DMS 273 treated with DMSO at 0.1 percent for 48 hours (cell line): ENCODE results near the gene PRLR.
"Not testable (repeated sequence)": the region's sequence is repeated elsewhere in the genome, so short reads cannot be mapped to it uniquely, and the experiment has no call there.

Experiments used
- DNase-seq: peaks from one replicate; lab custom pipeline; 2025; lab: John Stamatoyannopoulos, UW

PRLR gene

GRCh38 chr5:35195472-35195852 lies 34.8 kb downstream of the PRLR start:
- DNase-seq: no peak

- no peak for DNase-seq
Measured at GRCh38 chr5:35194635-35195471, 35.4 kb downstream of the PRLR start.

- no peak for DNase-seq
Measured at GRCh38 chr5:35192506-35192905, 37.8 kb downstream of the PRLR start.

DNA sequence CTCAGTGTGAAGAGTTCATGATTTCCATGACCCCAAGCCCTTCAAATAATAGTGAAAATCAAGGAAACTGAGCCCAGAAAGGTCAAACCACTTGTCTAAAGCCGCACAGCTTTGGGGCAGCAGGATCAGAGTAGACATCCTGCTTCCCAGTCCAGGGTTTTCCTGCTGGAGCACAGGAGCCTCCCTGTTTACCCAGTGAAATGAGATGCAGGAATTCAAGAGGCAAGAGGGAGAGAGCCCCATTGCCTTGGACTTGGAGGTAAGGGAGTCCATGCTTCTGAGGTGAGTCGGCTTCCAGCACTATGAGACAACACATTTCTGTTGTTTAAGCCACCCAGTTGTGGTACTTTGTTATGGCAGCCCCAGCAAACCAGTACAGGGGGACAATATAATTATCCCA lies 40.5 kb downstream of the PRLR start:
- DNase-seq: not testable (repeated sequence)

DNA sequence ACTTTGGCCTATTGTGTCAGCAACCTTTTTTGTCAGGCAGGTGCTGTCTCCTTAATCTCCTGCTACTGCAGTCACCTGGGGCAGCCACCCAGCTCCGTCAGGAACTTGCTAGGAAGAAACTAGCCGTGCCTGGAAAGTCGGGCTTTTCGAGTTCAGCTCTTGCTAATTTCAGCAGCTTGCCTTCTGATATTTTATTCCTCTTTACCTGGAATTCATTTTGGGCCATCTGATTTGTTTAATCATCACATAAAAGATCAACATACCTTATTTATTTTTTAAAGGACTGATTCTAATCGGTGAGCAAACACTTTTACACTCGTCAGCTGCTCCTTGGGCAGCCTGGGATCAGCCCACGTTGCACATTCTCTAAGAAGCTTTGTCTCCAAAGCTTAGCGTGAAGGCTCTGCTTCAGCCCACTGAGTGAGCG lies 42.2 kb downstream of the PRLR start:
- no peak for DNase-seq

DNA sequence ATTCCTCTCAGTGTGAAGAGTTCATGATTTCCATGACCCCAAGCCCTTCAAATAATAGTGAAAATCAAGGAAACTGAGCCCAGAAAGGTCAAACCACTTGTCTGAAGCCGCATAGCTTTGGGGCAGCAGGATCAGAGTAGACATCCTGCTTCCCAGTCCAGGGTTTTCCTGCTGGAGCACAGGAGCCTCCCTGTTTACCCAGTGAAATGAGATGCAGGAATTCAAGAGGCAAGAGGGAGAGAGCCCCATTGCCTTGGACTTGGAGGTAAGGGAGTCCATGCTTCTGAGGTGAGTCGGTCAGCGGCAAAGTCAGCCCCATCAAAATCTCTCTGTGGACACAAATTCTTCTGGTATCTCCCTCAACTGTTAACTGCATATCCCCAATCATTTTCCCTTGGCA lies 42.7 kb downstream of the PRLR start:
- not testable (repeated sequence) for DNase-seq

DNA sequence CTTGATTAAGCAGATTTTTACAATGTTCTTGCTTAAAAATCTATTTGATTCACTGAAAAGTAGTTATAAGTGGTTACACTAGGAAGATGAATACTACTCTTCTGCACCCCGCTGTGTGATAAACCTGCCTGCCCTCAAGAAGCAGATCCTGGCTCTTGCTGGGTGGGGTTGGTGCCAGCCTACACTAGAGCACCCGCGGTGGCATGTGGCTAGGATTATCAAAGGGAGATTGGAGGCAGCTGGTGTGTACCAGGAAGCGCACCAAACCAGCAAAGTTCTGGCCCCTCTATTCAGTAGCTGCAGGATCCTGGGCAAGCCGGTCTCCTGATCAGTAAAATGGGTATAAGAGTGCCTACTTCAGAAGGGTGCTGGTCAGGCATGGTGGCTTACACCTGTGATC lies 43.5 kb downstream of the PRLR start:
- no peak for DNase-seq

- DNase-seq: no peak
Measured at GRCh38 chr5:35185518-35185917, 44.8 kb downstream of the PRLR start.

DNA sequence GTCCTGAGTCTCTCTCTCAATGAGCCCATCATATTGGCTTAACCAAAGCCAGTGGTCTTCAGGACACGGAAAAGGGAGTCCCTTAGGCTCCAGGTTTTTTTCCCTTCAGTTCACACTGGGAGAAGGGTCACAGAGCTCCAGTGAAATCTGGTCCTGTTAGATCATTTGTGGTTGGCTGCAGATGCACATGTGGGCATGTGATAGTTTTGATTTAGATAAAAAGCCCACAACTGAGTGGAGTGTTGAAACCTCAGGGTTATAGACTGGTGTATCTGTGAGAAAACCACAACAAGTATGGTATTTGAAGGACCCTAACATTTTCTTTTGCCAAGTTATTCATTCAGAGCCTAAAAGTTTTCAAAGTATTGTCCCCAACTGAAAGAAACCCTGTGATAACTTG lies 46.7 kb downstream of the PRLR start:
- no peak for DNase-seq

- DNase-seq: no peak
Measured at GRCh38 chr5:35182910-35183535, 47.3 kb downstream of the PRLR start.

DNA sequence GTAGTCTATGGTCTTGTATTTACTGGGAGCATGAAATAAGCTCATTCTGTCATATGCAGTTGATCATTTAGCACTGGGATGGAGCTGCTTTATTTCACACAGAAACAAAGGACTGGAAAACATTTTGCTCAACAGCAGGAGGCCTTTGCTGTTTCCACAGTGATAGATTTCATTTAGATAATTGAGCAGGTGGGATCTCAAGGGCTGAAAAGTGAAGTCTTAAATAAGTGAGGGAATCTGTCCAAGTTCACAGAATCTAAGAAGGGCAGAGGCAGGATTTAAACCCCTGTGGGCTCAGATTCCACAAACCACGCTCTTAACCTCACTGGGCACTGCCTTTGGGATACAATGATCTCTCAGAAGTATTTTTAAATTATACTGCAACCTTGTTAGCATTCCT lies 47.8 kb downstream of the PRLR start:
- no peak for DNase-seq

GRCh38 chr5:35180046-35180445 lies 50.2 kb downstream of the PRLR start:
- no peak for DNase-seq

DNA sequence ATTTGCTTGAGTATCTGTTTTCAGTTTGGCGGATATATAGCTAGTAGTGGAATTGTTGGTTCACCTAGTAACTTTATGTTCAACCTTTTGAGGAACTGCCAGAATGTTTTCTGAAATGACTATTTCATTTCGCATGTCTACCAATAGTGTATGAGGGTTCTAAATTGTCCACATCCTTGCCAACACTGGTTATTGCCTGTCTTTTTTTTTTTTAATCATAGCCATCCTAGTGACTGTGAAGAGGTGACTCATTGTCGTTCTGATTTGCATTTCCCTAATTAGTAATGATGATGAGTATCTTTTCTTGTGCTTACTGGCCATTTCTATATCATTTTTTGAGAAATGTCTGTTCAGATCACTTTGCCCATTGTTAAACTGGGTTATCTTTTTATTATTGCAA lies 52.5 kb downstream of the PRLR start:
- no peak for DNase-seq

DNA sequence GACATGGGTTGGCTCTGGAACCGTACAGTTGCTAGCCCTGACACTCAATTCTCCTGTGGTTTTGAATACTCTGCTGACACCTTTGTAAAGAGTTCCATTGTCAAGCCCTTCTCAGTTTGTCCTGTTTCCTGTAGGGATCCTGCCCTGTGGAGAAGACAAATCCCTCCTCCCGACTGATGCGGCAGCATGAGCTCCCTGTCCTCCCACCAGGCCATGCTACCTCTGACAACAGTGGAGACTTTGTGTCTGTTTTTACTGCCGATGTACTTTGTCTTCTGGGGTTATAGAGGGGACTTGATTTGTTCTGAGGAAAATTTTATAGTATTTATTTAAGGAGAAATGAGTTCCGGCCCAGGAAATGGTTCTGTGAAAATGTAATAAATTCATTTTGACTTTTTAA lies 57.8 kb downstream of the PRLR start:
- DNase-seq: no peak

DNA sequence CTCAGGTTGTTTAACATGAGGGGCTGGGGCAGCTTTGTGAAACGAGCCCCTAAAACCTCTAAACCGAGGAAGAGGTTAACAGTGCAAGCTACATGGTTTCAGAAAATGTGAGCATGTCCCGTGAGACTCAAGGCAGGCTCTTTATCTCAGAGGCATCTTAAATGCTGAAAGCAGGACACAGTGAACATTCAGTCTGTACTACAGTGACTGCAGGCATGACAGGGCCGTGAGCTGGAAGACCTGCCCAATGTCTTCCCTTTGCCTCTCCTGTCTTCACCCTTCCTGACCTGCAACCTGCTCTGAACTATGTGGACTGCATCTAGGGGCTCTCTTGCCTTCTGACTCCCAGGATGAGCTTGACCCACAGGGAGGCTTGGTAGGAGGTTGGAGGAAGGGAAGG lies 58.3 kb downstream of the PRLR start:
- no peak for DNase-seq

- no peak for DNase-seq
Measured at GRCh38 chr5:35171078-35171477, 59.2 kb downstream of the PRLR start.

- DNase-seq: no peak
Measured at GRCh38 chr5:35166043-35166442, 64.2 kb downstream of the PRLR start.

DNA sequence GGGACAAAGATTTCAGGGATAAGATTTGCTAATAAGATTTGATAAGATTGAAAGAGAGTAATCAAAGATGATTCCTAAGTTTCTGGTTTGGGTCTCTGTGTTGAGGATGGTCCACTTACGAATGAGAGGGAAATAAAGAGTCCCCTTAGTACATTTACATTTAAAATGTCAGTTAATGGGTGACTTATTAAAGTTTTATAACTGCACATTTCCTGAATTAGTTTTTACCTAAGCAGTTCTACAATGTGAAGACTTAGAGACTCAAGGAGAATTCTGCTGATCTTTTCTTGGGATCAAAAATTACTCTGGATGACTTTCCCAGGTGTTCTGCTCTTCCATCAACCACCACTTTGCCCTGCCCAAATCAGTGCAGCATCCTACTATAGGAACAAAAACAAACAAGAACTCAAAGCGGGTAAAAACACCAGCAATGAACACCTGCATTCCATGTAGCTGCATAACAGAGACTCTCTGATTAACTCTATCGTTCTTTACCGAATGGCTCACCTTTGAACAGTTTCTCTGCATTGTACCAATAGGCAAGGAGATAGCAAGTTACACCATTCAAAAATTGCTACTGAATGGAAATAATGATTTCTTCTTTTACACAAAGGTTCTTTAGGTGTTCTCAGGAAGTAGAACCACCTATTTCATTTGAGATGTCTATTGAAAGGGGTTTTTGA lies 65.3 kb downstream of the PRLR start:
- no peak for DNase-seq

GRCh38 chr5:35163710-35164033 lies 66.6 kb downstream of the PRLR start:
- DNase-seq: no peak

DNA sequence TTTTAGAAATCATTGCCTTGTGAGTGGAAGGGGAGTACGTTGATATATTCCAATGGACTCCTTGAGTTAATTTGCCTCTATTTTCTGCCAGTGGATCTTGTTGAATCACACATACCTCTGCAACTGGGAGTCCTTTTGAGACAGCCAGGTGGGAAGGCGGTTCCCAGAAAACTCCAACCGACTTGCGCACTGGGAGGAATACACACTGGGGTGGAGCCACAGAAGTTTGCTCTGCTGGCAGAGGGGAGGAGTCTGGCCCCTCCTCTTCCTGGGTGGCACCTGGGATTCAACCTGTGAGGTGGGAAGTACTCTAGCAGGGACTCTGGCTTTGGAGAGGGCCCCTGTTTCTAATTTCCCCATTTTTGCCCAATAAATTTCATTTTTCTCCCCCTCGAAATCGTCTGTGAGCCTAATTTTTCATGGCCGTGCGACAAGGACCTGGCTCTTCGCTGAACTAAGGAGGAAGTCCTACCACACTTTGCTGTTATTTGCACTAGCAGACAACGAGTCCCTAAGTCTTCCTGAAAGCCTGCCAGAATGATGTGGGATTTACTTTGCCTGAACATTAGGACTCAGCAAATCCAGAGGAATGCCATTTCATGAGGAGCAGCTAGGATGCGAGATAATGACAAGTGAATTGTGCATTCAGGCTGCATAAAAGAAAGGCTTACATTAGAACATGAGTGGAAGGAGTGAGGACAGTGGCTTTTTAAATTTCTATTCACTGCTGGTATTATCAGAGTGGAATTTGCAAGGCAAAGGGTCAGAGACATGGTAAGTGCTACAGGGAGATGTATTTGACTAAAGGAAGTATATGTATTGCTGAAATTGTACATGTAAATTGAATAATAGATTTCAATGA lies 67.2 kb downstream of the PRLR start:
- DNase-seq: no peak

- no peak for DNase-seq
Measured at GRCh38 chr5:35161652-35162273, 68.5 kb downstream of the PRLR start.
